Activated B cell treated with CpG ODN at 0.5 μM for 24 hours (primary cell): ENCODE data around the gene CYBA. TPM values are rescaled to one million over a fixed set of nuclear protein-coding genes. Genes with fewer than 3 reads are reported as not detected.

ENCODE experiments used
- ATAC-seq: fragments of 200-7000 bp; cut with Tn5 transposase; one replicate; pipeline ENCODE4 v1.10.0; 2021; ENCODE audit warnings: low read depth, mild to moderate bottlenecking, moderate library complexity
- CTCF ChIA-PET: fragments of 350-600 bp; sonication (Branson Sonifier 250); formaldehyde crosslinking; loops from one replicate; lab custom pipeline; 2021; ENCODE audit warnings: antibody characterized with exemption; lab: Charles Lee
- POLR2A ChIA-PET: fragments of 350-600 bp; sonication (Branson Sonifier 250); formaldehyde crosslinking; loops from one replicate; lab custom pipeline; 2021; ENCODE audit warnings: antibody characterized with exemption; lab: Charles Lee
- DNase-seq: peaks from one replicate; pipeline ENCODE4 v3.0.0; 2022
- H3K27ac Mint-ChIP-seq: one replicate; pipeline ENCODE4 v1.8.0; 2020; ENCODE audit warnings: mixed read lengths
- H3K27me3 Mint-ChIP-seq: one replicate; pipeline ENCODE4 v1.8.0; 2021; ENCODE audit warnings: mixed read lengths
- H3K36me3 Mint-ChIP-seq: one replicate; pipeline ENCODE4 v1.8.0; 2021; ENCODE audit warnings: low read depth, mixed read lengths
- H3K4me1 Mint-ChIP-seq: one replicate; pipeline ENCODE4 v1.8.0; 2021; ENCODE audit warnings: mixed read lengths
- H3K4me3 Mint-ChIP-seq: one replicate; pipeline ENCODE4 v1.8.0; 2020; ENCODE audit warnings: mild to moderate bottlenecking, mixed read lengths
- H3K9me3 Mint-ChIP-seq: one replicate; pipeline ENCODE4 v1.8.0; 2020; ENCODE audit warnings: mixed read lengths
- CTCF ChIP-seq: fragments of 200-600 bp; IDR thresholded peaks from one replicate; pipeline ENCODE4 v1.8.0; 2022; ENCODE audit warnings: antibody characterized with exemption, mild to moderate bottlenecking
- intact Hi-C: fragments of 100-400 bp; cut with micrococcal nuclease; formaldehyde crosslinking; loops from one replicate; pipeline ENCODE4 v1.15.1; 2024
- total RNA-seq: library from RNA; stranded (reverse); gene quantifications from 2 replicates; pipeline ENCODE4 v1.2.3, GENCODE V29; 2022

Gene CYBA
- total RNA-seq: 432 and 456 TPM in 2 replicates

GRCh38 chr16:88650749-88651275 lies at the start of gene CYBA:
Gene CYBA, minus strand, starts transcription at chr16:88651053. Its CDS starts 40 bp downstream, at chr16:88651013.
- intact Hi-C loops: loop anchor here (1.0 to 5.0 kb wide), 15 partner anchors 11 to 700 kb away; partner anchors contain the start of genes BANP, CDT1, CTU2 and GALNS
- POLR2A ChIA-PET: interaction anchor here (0.6 to 6.4 kb wide), 16 partner anchors 9 to 206 kb away, joined by 3 to 102 read pairs (median 5); partner anchors contain the start of genes GALNS, IL17C, MVD and TRAPPC2L
- Mint-ChIP-seq H3K9me3 (no peaks in the 10 kb centered on the region), H3K4me3 (peak within 1 kb of the TSS; percentile 93), H3K36me3 (peaks cover 41% of the 10 kb centered on the region), H3K27me3 (no peaks in the 10 kb centered on the region), H3K27ac (peak within 1 kb of the TSS; percentile 93), H3K4me1 (peaks cover 50% of the 10 kb centered on the region)
- no peak for TF ChIP-seq CTCF
- CTCF ChIA-PET: no interaction called here
- no peak for DNase-seq
- ATAC-seq: peak; percentile 81

- ChIA-PET POLR2A (interaction anchor here (0.7 to 4.5 kb wide), 14 partner anchors 9 to 1317 kb away, joined by 3 to 49 read pairs (median 6); partner anchors contain the start of genes APRT, CYBA, FBXO31 and MVD), CTCF (interaction anchor here (0.7 to 2.9 kb wide), 4 partner anchors 14 to 61 kb away, joined by 3 to 17 read pairs (median 5); partner anchors contain the start of gene SNAI3)
- DNase-seq (no peak), ATAC-seq (no peak)
- Mint-ChIP-seq H3K4me3 (peak overlapping the region; percentile 81), H3K27ac (peak overlapping the region; percentile 90), H3K36me3 (peaks cover 29% of the 10 kb centered on the region), H3K27me3 (no peaks in the 10 kb centered on the region), H3K9me3 (no peaks in the 10 kb centered on the region), H3K4me1 (peaks cover 69% of the 10 kb centered on the region)
- intact Hi-C loops: loop anchor here (2.0 to 5.0 kb wide), 4 partner anchors 37 to 833 kb away; partner anchors contain the start of genes MVD and SLC7A5
- no peak for TF ChIP-seq CTCF
These were observed 49.4 kb upstream of the CYBA start for GRCh38 chr16:88700322-88700635.

- POLR2A ChIA-PET: interaction anchor here (4.5 kb wide), 1 partner anchor 49 kb away, joined by 49 read pairs; the partner anchor contains the start of gene CYBA
- no peak overlapping the region for H3K4me3 Mint-ChIP-seq
- peaks cover 29% of the 10 kb centered on the region for H3K36me3 Mint-ChIP-seq
These were observed 48.3 kb upstream of the CYBA start for GRCh38 chr16:88699180-88699579.

GRCh38 chr16:88698646-88699045 lies 47.8 kb upstream of the CYBA start:
- peaks cover 56% of the 10 kb centered on the region for H3K4me1 Mint-ChIP-seq
- H3K4me3 Mint-ChIP-seq: no peak overlapping the region
- ATAC-seq (no peak), DNase-seq (no peak)
- intact Hi-C loops: no loop called here
- peaks cover 29% of the 10 kb centered on the region for H3K36me3 Mint-ChIP-seq
- H3K27ac Mint-ChIP-seq: no peak overlapping the region
- H3K9me3 Mint-ChIP-seq: no peaks in the 10 kb centered on the region
- no peaks in the 10 kb centered on the region for H3K27me3 Mint-ChIP-seq
- ChIA-PET POLR2A (no interaction called here), CTCF (interaction anchor here (1.1 kb wide), 1 partner anchor 12 kb away, joined by 3 read pairs; no protein-coding TSS in a partner anchor)
- no peak for TF ChIP-seq CTCF

More at GRCh38 chr16:88699180-88699579, 48.3 kb upstream of the CYBA start:
- H3K4me1 Mint-ChIP-seq: peaks cover 61% of the 10 kb centered on the region
- no peaks in the 10 kb centered on the region for H3K27me3 Mint-ChIP-seq
- no peak for DNase-seq
- no peaks in the 10 kb centered on the region for H3K9me3 Mint-ChIP-seq
- CTCF ChIA-PET: interaction anchor here (2.1 kb wide), 1 partner anchor 18 kb away, joined by 6 read pairs; no protein-coding TSS in a partner anchor
- H3K27ac Mint-ChIP-seq: no peak overlapping the region
- no peak for TF ChIP-seq CTCF
- ATAC-seq: no peak
- intact Hi-C loops: no loop called here

- H3K27ac Mint-ChIP-seq: no peak overlapping the region
- H3K9me3 Mint-ChIP-seq: no peaks in the 10 kb centered on the region
- peaks cover 50% of the 10 kb centered on the region for H3K4me1 Mint-ChIP-seq
- no peak overlapping the region for H3K4me3 Mint-ChIP-seq
- ChIA-PET POLR2A (no interaction called here), CTCF (interaction anchor here (1.1 kb wide), 1 partner anchor 11 kb away, joined by 3 read pairs; no protein-coding TSS in a partner anchor)
- H3K27me3 Mint-ChIP-seq: no peaks in the 10 kb centered on the region
- ATAC-seq (no peak), DNase-seq (no peak)
- peaks cover 29% of the 10 kb centered on the region for H3K36me3 Mint-ChIP-seq
- TF ChIP-seq CTCF: no peak
- intact Hi-C loops: no loop called here
These were observed 47.2 kb upstream of the CYBA start for GRCh38 chr16:88697831-88698615.
